Trophoblast cell (in vitro differentiated cells and primary cell): ENCODE measurements around the gene RERG.
"Not testable (repeated sequence)": the region's sequence is repeated elsewhere in the genome, so short reads cannot be mapped to it uniquely, and the experiment has no call there.

ENCODE experiments used
- DNase-seq, 2 donors: peaks; one replicate each; pipeline ENCODE4 v3.0.0-alpha.2; 2016
- H2AFZ ChIP-seq: 2 replicates; pipeline ENCODE4 v1.6.1; 2013; ENCODE audit warnings: low read length, moderate library complexity, mild to moderate bottlenecking; ENCODE audit not compliant: insufficient read depth, poor library complexity
- H2AK5ac ChIP-seq: 2 replicates; pipeline ENCODE4 v1.6.1; 2013; ENCODE audit warnings: mild to moderate bottlenecking, low read length
- H2BK120ac ChIP-seq: 2 replicates; pipeline ENCODE4 v1.6.1; 2013; ENCODE audit warnings: low read length, mild to moderate bottlenecking, moderate library complexity; ENCODE audit not compliant: insufficient read depth, poor library complexity
- H2BK12ac ChIP-seq: 2 replicates; pipeline ENCODE4 v1.6.1; 2013; ENCODE audit warnings: mild to moderate bottlenecking, low read length, moderate library complexity
- H2BK5ac ChIP-seq: 2 replicates; pipeline ENCODE4 v1.6.1; 2013; ENCODE audit warnings: low read length, low read depth, moderate library complexity, mild to moderate bottlenecking; ENCODE audit not compliant: poor library complexity
- H3K14ac ChIP-seq: 2 replicates; pipeline ENCODE4 v1.6.1; 2013; ENCODE audit warnings: mild to moderate bottlenecking, low read length
- H3K18ac ChIP-seq: 2 replicates; pipeline ENCODE4 v1.6.1; 2013; ENCODE audit warnings: mild to moderate bottlenecking, low read length
- H3K23ac ChIP-seq: 2 replicates; pipeline ENCODE4 v1.6.1; 2013; ENCODE audit warnings: low read length
- H3K27ac ChIP-seq: 2 replicates; pipeline ENCODE4 v1.5.1; 2013; ENCODE audit warnings: low read depth, mild to moderate bottlenecking, inconsistent platforms, low read length, moderate library complexity
- H3K27me3 ChIP-seq: 2 replicates; pipeline ENCODE4 v1.6.1; 2013; ENCODE audit warnings: inconsistent platforms, mild to moderate bottlenecking, low read length, moderate library complexity; ENCODE audit not compliant: insufficient read depth
- H3K36me3 ChIP-seq, 2 experiments: 1 replicate in 1 of 2; 2 replicates in 1 of 2; pipeline ENCODE4 v1.6.1; 2013; ENCODE audit warnings: low read length in 2 of 2, mild to moderate bottlenecking in 2 of 2, moderate library complexity in 1 of 2; ENCODE audit not compliant: insufficient read depth in 2 of 2, control insufficient read depth in 1 of 2
- H3K4ac ChIP-seq: 2 replicates; pipeline ENCODE4 v1.6.1; 2013; ENCODE audit warnings: low read depth, mild to moderate bottlenecking, low read length, moderate library complexity
- H3K4me1 ChIP-seq, 2 experiments: 1 replicate in 1 of 2; 2 replicates in 1 of 2; pipeline ENCODE4 v1.6.1; 2013; ENCODE audit warnings: low read length in 2 of 2, mild to moderate bottlenecking in 2 of 2, moderate library complexity in 1 of 2; ENCODE audit not compliant: insufficient read depth in 2 of 2, control insufficient read depth in 1 of 2
- H3K4me2 ChIP-seq: 2 replicates; pipeline ENCODE4 v1.6.1; 2013; ENCODE audit warnings: inconsistent platforms, mild to moderate bottlenecking, low read length, moderate library complexity
- H3K4me3 ChIP-seq: 2 replicates; pipeline ENCODE4 v1.5.1; 2013; ENCODE audit warnings: mild to moderate bottlenecking, low read depth, low read length, inconsistent platforms
- H3K79me1 ChIP-seq: one replicate; pipeline ENCODE4 v1.6.1; 2013; ENCODE audit warnings: low read length
- H3K79me2 ChIP-seq: 2 replicates; pipeline ENCODE4 v1.6.1; 2013; ENCODE audit warnings: low read length, mild to moderate bottlenecking; ENCODE audit not compliant: control insufficient read depth, insufficient read depth, poor library complexity
- H3K9ac ChIP-seq: 2 replicates; pipeline ENCODE4 v1.6.1; 2013; ENCODE audit warnings: mild to moderate bottlenecking, low read length
- H3K9me3 ChIP-seq: 2 replicates; pipeline ENCODE4 v1.6.1; 2013; ENCODE audit warnings: low read depth, mild to moderate bottlenecking, control low read depth, inconsistent platforms, low read length; ENCODE audit not compliant: insufficient read depth
- H4K12ac ChIP-seq: 2 replicates; pipeline ENCODE4 v1.6.1; 2013; ENCODE audit warnings: low read depth, mild to moderate bottlenecking, low read length, moderate library complexity
- H4K8ac ChIP-seq: 2 replicates; pipeline ENCODE4 v1.6.1; 2013; ENCODE audit warnings: low read depth, mild to moderate bottlenecking, low read length, moderate library complexity
- H4K91ac ChIP-seq: one replicate; pipeline ENCODE4 v1.6.1; 2013; ENCODE audit warnings: low read depth, mild to moderate bottlenecking, low read length, moderate library complexity
- WGBS: extraction: QIAGEN DNeasy Blood & Tissue Kit; methylation state at CpG from one replicate; pipeline ENCODE4 v1.1.7; 2013; ENCODE audit warnings: missing lambda C conversion rate; ENCODE audit not compliant: insufficient read length, insufficient coverage; ENCODE audit errors: extremely low coverage; 5-methylcytosine and 5-hydroxymethylcytosine counted together

The RERG gene

GRCh38 chr12:15227004-15227679, 5.9 kb upstream of the RERG start:
- no peak overlapping the region for H2AFZ ChIP-seq
- no peaks in the 10 kb centered on the region for H3K36me3 ChIP-seq
- no peak overlapping the region for H2BK5ac ChIP-seq
- H3K27me3 ChIP-seq: no peaks in the 10 kb centered on the region
- no peak overlapping the region for H4K8ac ChIP-seq
- no peak overlapping the region for H2BK12ac ChIP-seq
- no peak overlapping the region for H2AK5ac ChIP-seq
- no peaks in the 10 kb centered on the region for H3K9me3 ChIP-seq
- no CpG with 5 or more reads among the region's 5 CpGs for WGBS
- no peak overlapping the region for H3K27ac ChIP-seq
- no peak overlapping the region for H3K4me2 ChIP-seq
- no peaks in the 10 kb centered on the region for H3K79me1 ChIP-seq
- no peak overlapping the region for H2BK120ac ChIP-seq
- H3K9ac ChIP-seq: no peak overlapping the region
- H3K79me2 ChIP-seq: no peaks in the 10 kb centered on the region
- no peak overlapping the region for H3K18ac ChIP-seq
- peaks cover 2% of the 10 kb centered on the region in 2 experiments for H3K4me1 ChIP-seq
- H3K23ac ChIP-seq: no peak overlapping the region
- H4K91ac ChIP-seq: no peak overlapping the region
- H3K4me3 ChIP-seq: no peak overlapping the region
- H3K4ac ChIP-seq: no peak overlapping the region
- no peak overlapping the region for H4K12ac ChIP-seq
- peak; percentile 12 to 52 for DNase-seq
- no peak overlapping the region for H3K14ac ChIP-seq

DNA sequence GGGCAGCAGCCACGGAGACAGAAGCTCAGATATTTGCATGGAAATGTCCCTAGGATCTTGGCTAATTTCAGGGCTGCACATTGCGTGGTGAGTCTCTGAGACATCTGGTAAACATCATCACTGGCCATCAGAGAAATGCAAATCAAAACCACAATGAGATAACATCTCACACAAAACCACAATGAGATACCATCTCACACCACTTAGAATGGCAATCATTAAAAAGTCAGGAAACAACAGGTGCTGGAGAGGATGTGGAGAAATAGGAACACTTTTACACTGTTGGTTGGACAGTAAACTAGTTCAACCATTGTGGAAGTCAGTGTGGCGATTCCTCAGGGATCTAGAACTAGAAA, 4.6 kb upstream of the RERG start:
- not testable (repeated sequence) for H2AFZ ChIP-seq, H3K14ac ChIP-seq, H3K4me1 ChIP-seq, H3K79me2 ChIP-seq, H3K27ac ChIP-seq, H2BK12ac ChIP-seq, H3K4ac ChIP-seq, H4K12ac ChIP-seq, H3K27me3 ChIP-seq, H4K91ac ChIP-seq, H3K18ac ChIP-seq, H2AK5ac ChIP-seq, H3K36me3 ChIP-seq, H3K79me1 ChIP-seq, H3K9me3 ChIP-seq, H2BK120ac ChIP-seq, H3K4me2 ChIP-seq, H4K8ac ChIP-seq, H2BK5ac ChIP-seq, H3K23ac ChIP-seq, H3K9ac ChIP-seq, H3K4me3 ChIP-seq
- DNase-seq: peak; percentile 4 to 27
- WGBS: no CpG with 5 or more reads among the region's 3 CpGs

GRCh38 chr12:15225136-15225862, 4.1 kb upstream of the RERG start:
- no peak overlapping the region for H2BK5ac ChIP-seq
- no peak overlapping the region for H4K12ac ChIP-seq
- H3K4me3 ChIP-seq: no peak overlapping the region
- H3K18ac ChIP-seq: no peak overlapping the region
- no peak overlapping the region for H3K4ac ChIP-seq
- no peak overlapping the region for H2AFZ ChIP-seq
- H4K91ac ChIP-seq: no peak overlapping the region
- H2AK5ac ChIP-seq: no peak overlapping the region
- no peak overlapping the region for H3K27ac ChIP-seq
- no peak overlapping the region for H2BK12ac ChIP-seq
- no peaks in the 10 kb centered on the region for H3K36me3 ChIP-seq
- H3K9ac ChIP-seq: no peak overlapping the region
- DNase-seq: no peak
- H3K79me2 ChIP-seq: no peaks in the 10 kb centered on the region
- no peak overlapping the region for H3K4me2 ChIP-seq
- H3K79me1 ChIP-seq: no peaks in the 10 kb centered on the region
- WGBS: no CpG with 5 or more reads among the region's 2 CpGs
- H2BK120ac ChIP-seq: no peak overlapping the region
- H3K9me3 ChIP-seq: no peaks in the 10 kb centered on the region
- no peak overlapping the region for H3K23ac ChIP-seq
- no peak overlapping the region for H4K8ac ChIP-seq
- H3K4me1 ChIP-seq: peaks cover 2 to 8% of the 10 kb centered on the region in 2 experiments
- no peak overlapping the region for H3K14ac ChIP-seq
- H3K27me3 ChIP-seq: peaks cover 3% of the 10 kb centered on the region

- Histone ChIP-seq H3K36me3 (no peaks in the 10 kb centered on the region), H3K79me2 (no peaks in the 10 kb centered on the region), H2BK120ac (no peak overlapping the region), H3K27ac (no peak overlapping the region), H3K79me1 (no peaks in the 10 kb centered on the region), H2AFZ (no peak overlapping the region), H3K27me3 (peaks cover 3% of the 10 kb centered on the region), H3K4ac (no peak overlapping the region), H4K8ac (no peak overlapping the region), H3K4me3 (no peak overlapping the region), H2AK5ac (no peak overlapping the region), H2BK5ac (no peak overlapping the region), H3K14ac (no peak overlapping the region), H3K18ac (no peak overlapping the region), H3K23ac (no peak overlapping the region), H3K4me1 (peaks cover 2 to 8% of the 10 kb centered on the region in 2 experiments), H4K91ac (no peak overlapping the region), H4K12ac (no peak overlapping the region), H3K4me2 (no peak overlapping the region), H3K9ac (no peak overlapping the region), H2BK12ac (no peak overlapping the region), H3K9me3 (no peaks in the 10 kb centered on the region)
- no CpG with 5 or more reads among the region's 3 CpGs for WGBS
- no peak for DNase-seq
Observed at GRCh38 chr12:15222219-15222618, 1.0 kb upstream of the RERG start.
